ENCODE data around the gene KCTD14.
"Not testable (repeated sequence)": the region's sequence is repeated elsewhere in the genome, so short reads cannot be mapped to it uniquely, and the experiment has no call there.

Gene KCTD14

GRCh38 chr11:78022397-78023396 lies at the start of gene KCTD14:
TSS of gene KCTD14 (minus strand) at chr11:78023276. CDS start at chr11:78023249, 27 bp downstream.
- DNase-seq (ENCODE audit: low read depth) = no peak

GRCh38 chr11:78072455-78072854 lies 49.4 kb upstream of the KCTD14 start:
- DNase-seq (ENCODE audit: low read depth) = no peak

- DNase-seq (ENCODE audit: low read depth) = no peak
These were observed 48.6 kb upstream of the KCTD14 start for GRCh38 chr11:78071717-78072116.

GRCh38 chr11:78070621-78071020 lies 47.5 kb upstream of the KCTD14 start:
- DNase-seq (ENCODE audit: low read depth) = no peak

GRCh38 chr11:78069465-78069864 lies 46.4 kb upstream of the KCTD14 start:
- no peak for DNase-seq (ENCODE audit: low read depth)

- no peak for DNase-seq (ENCODE audit: low read depth)
These were observed 44.6 kb upstream of the KCTD14 start for GRCh38 chr11:78067704-78068103.

GRCh38 chr11:78066471-78066870 lies 43.4 kb upstream of the KCTD14 start:
- no peak for DNase-seq (ENCODE audit: low read depth)

- no peak for DNase-seq (ENCODE audit: low read depth)
These were observed 42.1 kb upstream of the KCTD14 start for GRCh38 chr11:78065203-78065602.

- no peak for DNase-seq (ENCODE audit: low read depth)
These were observed 40.5 kb upstream of the KCTD14 start, which contains the start of gene THRSP for GRCh38 chr11:78063440-78064181. TSS of gene THRSP (plus strand) at chr11:78063861. CDS start at chr11:78063882, 21 bp downstream.

GRCh38 chr11:78062671-78063070 lies 39.6 kb upstream of the KCTD14 start:
- DNase-seq (ENCODE audit: low read depth) = no peak

GRCh38 chr11:78061921-78062311 lies 38.8 kb upstream of the KCTD14 start:
- DNase-seq (ENCODE audit: low read depth) = no peak

- no peak for DNase-seq (ENCODE audit: low read depth)
These were observed 38.2 kb upstream of the KCTD14 start for GRCh38 chr11:78061088-78061920.

- no peak for DNase-seq (ENCODE audit: low read depth)
These were observed 37.5 kb upstream of the KCTD14 start for GRCh38 chr11:78060533-78060932.

GRCh38 chr11:78059749-78060328 lies 36.8 kb upstream of the KCTD14 start:
- DNase-seq (ENCODE audit: low read depth) = not testable (repeated sequence)

- DNase-seq (ENCODE audit: low read depth) = no peak
These were observed 34.5 kb upstream of the KCTD14 start for GRCh38 chr11:78057462-78058055.

GRCh38 chr11:78056093-78056492 lies 33.0 kb upstream of the KCTD14 start:
- DNase-seq (ENCODE audit: low read depth) = no peak

GRCh38 chr11:78054971-78055370 lies 31.9 kb upstream of the KCTD14 start:
- no peak for DNase-seq (ENCODE audit: low read depth)

- no peak for DNase-seq (ENCODE audit: low read depth)
These were observed 28.1 kb upstream of the KCTD14 start for GRCh38 chr11:78050964-78051831.

GRCh38 chr11:78049348-78049747 lies 26.3 kb upstream of the KCTD14 start:
- no peak for DNase-seq (ENCODE audit: low read depth)

- DNase-seq (ENCODE audit: low read depth) = no peak
These were observed 25.5 kb upstream of the KCTD14 start for GRCh38 chr11:78048561-78048960.
